ENCODE results near the gene GNG2. TPM values are rescaled to one million over a fixed set of nuclear protein-coding genes. Genes with fewer than 3 reads are reported as not detected.

Gene GNG2
- total RNA-seq, 2 experiments from 2014 or later: 24.0 to 32.0 TPM

GRCh38 chr14:51860825-51861499 is 550 bp downstream of the GNG2 start:
- TF ChIP-seq, protein P1, sequence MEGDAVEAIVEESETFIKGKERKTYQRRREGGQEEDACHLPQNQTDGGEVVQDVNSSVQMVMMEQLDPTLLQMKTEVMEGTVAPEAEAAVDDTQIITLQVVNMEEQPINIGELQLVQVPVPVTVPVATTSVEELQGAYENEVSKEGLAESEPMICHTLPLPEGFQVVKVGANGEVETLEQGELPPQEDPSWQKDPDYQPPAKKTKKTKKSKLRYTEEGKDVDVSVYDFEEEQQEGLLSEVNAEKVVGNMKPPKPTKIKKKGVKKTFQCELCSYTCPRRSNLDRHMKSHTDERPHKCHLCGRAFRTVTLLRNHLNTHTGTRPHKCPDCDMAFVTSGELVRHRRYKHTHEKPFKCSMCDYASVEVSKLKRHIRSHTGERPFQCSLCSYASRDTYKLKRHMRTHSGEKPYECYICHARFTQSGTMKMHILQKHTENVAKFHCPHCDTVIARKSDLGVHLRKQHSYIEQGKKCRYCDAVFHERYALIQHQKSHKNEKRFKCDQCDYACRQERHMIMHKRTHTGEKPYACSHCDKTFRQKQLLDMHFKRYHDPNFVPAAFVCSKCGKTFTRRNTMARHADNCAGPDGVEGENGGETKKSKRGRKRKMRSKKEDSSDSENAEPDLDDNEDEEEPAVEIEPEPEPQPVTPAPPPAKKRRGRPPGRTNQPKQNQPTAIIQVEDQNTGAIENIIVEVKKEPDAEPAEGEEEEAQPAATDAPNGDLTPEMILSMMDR (conservative IDR thresholded peaks at IDR 0.05; ENCODE audit: low read length): no peak
- no peak for TF ChIP-seq EZH2phosphoT487 (IDR thresholded peaks at IDR 0.05; ENCODE audit: borderline replicate concordance, low read depth, low read length)
- Histone ChIP-seq H3K4me2 (ENCODE audit: low read length) (peak overlapping the region; percentile 94), H3K36me3 (ENCODE audit: insufficient read depth, low read length) (no peaks in the 10 kb centered on the region), H3K9me2 (ENCODE audit: insufficient read depth, low read length) (no peaks in the 10 kb centered on the region), H3K9me3 (ENCODE audit: low read length) (no peaks in the 10 kb centered on the region), H3K79me2 (ENCODE audit: insufficient read depth, low read depth, low read length) (peaks cover 46% of the 10 kb centered on the region), H3K4me3 (ENCODE audit: low read depth, low read length, poor library complexity, severe bottlenecking) (peak overlapping the region; percentile 70), H3K4me1 (ENCODE audit: insufficient read depth, low read length, poor library complexity, severe bottlenecking) (peaks cover 28% of the 10 kb centered on the region), H2AFZ (ENCODE audit: low read length) (peak overlapping the region; percentile 76), H4K20me1 (ENCODE audit: insufficient read depth, low read length) (no peaks in the 10 kb centered on the region), H3K27ac (ENCODE audit: low read depth, low read length, poor library complexity, severe bottlenecking) (peak overlapping the region; percentile 59)
- POLR2A ChIA-PET: interaction anchor here (0.6 to 4.8 kb wide), 18 partner anchors 8 to 1757 kb away, joined by 3 to 55 read pairs (median 3); no protein-coding TSS in a partner anchor
- intact Hi-C loops (cut with micrococcal nuclease; ENCODE audit: unreplicated experiment): loop anchor here (1.0 to 5.0 kb wide), 3 partner anchors 14 to 271 kb away; partner anchors contain the start of gene RTRAF
- peak; percentile 29 for DNase-seq (ENCODE audit: low spot score)
- TSS peak; percentile 48 for BruUV-seq (replicated peaks)
- CTCF ChIA-PET (ENCODE audit: unreplicated experiment): interaction anchor here (0.7 to 1.3 kb wide), 2 partner anchors 13 to 15 kb away, joined by 3 to 4 read pairs; no protein-coding TSS in a partner anchor

GRCh38 chr14:51862176-51862796 is 1.9 kb downstream of the GNG2 start:
- Histone ChIP-seq H3K36me3 (ENCODE audit: insufficient read depth, low read length) (no peaks in the 10 kb centered on the region), H3K9me3 (ENCODE audit: low read length) (no peaks in the 10 kb centered on the region), H3K4me3 (ENCODE audit: low read depth, low read length, poor library complexity, severe bottlenecking) (peak overlapping the region; percentile 70), H4K20me1 (ENCODE audit: insufficient read depth, low read length) (no peaks in the 10 kb centered on the region), H3K27ac (ENCODE audit: low read depth, low read length, poor library complexity, severe bottlenecking) (peak overlapping the region; percentile 59), H2AFZ (ENCODE audit: low read length) (peak overlapping the region; percentile 76; the same call in 1 of the 2 replicates), H3K79me2 (ENCODE audit: insufficient read depth, low read depth, low read length) (peaks cover 46% of the 10 kb centered on the region), H3K4me1 (ENCODE audit: insufficient read depth, low read length, poor library complexity, severe bottlenecking) (peaks cover 28% of the 10 kb centered on the region), H3K4me2 (ENCODE audit: low read length) (peak overlapping the region; percentile 94), H3K9me2 (ENCODE audit: insufficient read depth, low read length) (no peaks in the 10 kb centered on the region)
- intact Hi-C loops (cut with micrococcal nuclease; ENCODE audit: unreplicated experiment): loop anchor here (5.0 kb wide), 2 partner anchors 125 to 270 kb away; partner anchors contain the start of gene RTRAF
- TF ChIP-seq EZH2phosphoT487 (IDR thresholded peaks at IDR 0.05; ENCODE audit: borderline replicate concordance, low read depth, low read length): no peak
- TF ChIP-seq, protein P1 (conservative IDR thresholded peaks at IDR 0.05; ENCODE audit: low read length): no peak
- CTCF ChIA-PET (ENCODE audit: unreplicated experiment): interaction anchor here (1.3 kb wide), 1 partner anchor 16 kb away, joined by 4 read pairs; no protein-coding TSS in a partner anchor
- peak; percentile 32 for DNase-seq (ENCODE audit: low spot score)
- BruUV-seq (replicated peaks): no TSS peak
- POLR2A ChIA-PET: interaction anchor here (0.5 to 4.8 kb wide), 5 partner anchors 9 to 555 kb away, joined by 3 to 55 read pairs (median 4); no protein-coding TSS in a partner anchor

Data from OCI-LY7 (cell line).